Measurements from ENCODE around the gene EYS. TPM values are rescaled to one million over a fixed set of nuclear protein-coding genes. Genes with fewer than 3 reads are reported as not detected.
A peak's percentile ranks its signal among the peaks of the same experiment; 100 is the strongest.

Gene EYS
- total and polyA plus RNA-seq, 3 experiments from 2014 or later, result not detected

GRCh38 chr6:63785006-63785405 is 1922.0 kb downstream of the EYS start:
- Histone ChIP-seq H3K36me3 (ENCODE audit: insufficient read depth, low read length) (no peaks in the 10 kb centered on the region), H3K27ac (ENCODE audit: low read depth, low read length) (no peak overlapping the region), H3K27me3 (ENCODE audit: insufficient read depth, low read length, poor library complexity, severe bottlenecking) (no peaks in the 10 kb centered on the region), H3K4me1 (ENCODE audit: insufficient read depth, low read length) (no peaks in the 10 kb centered on the region), H3K4me3 (ENCODE audit: low read length) (no peak overlapping the region), H3K9me3 (ENCODE audit: low read length) (no peaks in the 10 kb centered on the region)
- Mint-ChIP-seq H3K27ac (no peak overlapping the region), H3K36me3 (no peaks in the 10 kb centered on the region), H3K9me3 (peaks cover 0 to 5% (median 2%) of the 10 kb centered on the region in 5 donors), H3K4me3 (no peak overlapping the region), H3K4me1 (no peaks in the 10 kb centered on the region), H3K27me3 (peaks cover 7 to 44% of the 10 kb centered on the region in 2 donors)
- POLR2A ChIA-PET, result no interaction called here
- CTCF ChIA-PET, result no interaction called here
- no peak for DNase-seq

DNA sequence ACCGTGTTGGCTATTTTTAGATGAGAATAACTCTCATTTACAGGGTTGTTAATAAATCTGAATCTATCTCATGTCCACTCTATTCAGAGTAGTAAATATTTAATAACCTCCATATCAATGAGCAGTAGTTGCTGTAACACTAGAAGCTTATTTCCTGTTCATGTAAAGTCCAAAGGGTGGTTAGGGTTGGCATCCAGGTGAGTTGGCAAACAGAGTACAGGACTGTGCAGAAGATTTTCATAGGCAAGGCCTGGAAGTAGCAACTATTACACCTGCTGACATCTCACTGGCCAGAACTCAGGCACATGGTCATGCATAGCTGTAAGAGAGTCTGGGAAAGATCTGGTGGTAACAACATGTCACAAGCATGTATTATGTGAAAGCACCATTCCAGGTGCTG is 1923.9 kb downstream of the EYS start:
- Histone ChIP-seq H3K36me3 (ENCODE audit: insufficient read depth, low read length) (no peaks in the 10 kb centered on the region), H3K27me3 (ENCODE audit: insufficient read depth, low read length, poor library complexity, severe bottlenecking) (no peaks in the 10 kb centered on the region), H3K27ac (ENCODE audit: low read depth, low read length) (no peak overlapping the region), H3K4me3 (ENCODE audit: low read length) (no peak overlapping the region), H3K4me1 (ENCODE audit: insufficient read depth, low read length) (no peaks in the 10 kb centered on the region), H3K9me3 (ENCODE audit: low read length) (no peaks in the 10 kb centered on the region)
- Mint-ChIP-seq H3K36me3 (no peaks in the 10 kb centered on the region), H3K27ac (no peak overlapping the region), H3K4me3 (no peak overlapping the region), H3K4me1 (no peaks in the 10 kb centered on the region), H3K9me3 (peaks cover 0 to 5% (median 2%) of the 10 kb centered on the region in 5 donors), H3K27me3 (peaks cover 7 to 51% of the 10 kb centered on the region in 2 donors)
- CTCF ChIA-PET, result no interaction called here
- POLR2A ChIA-PET, result no interaction called here
- no peak for DNase-seq

GRCh38 chr6:63774961-63775360 is 1932.1 kb downstream of the EYS start:
- Histone ChIP-seq H3K27me3 (ENCODE audit: insufficient read depth, low read length, poor library complexity, severe bottlenecking) (no peaks in the 10 kb centered on the region), H3K9me3 (ENCODE audit: low read length) (no peaks in the 10 kb centered on the region), H3K4me1 (ENCODE audit: insufficient read depth, low read length) (no peaks in the 10 kb centered on the region), H3K36me3 (ENCODE audit: insufficient read depth, low read length) (no peaks in the 10 kb centered on the region), H3K4me3 (ENCODE audit: low read length) (no peak overlapping the region), H3K27ac (ENCODE audit: low read depth, low read length) (no peak overlapping the region)
- ChIA-PET CTCF (no interaction called here), POLR2A (no interaction called here)
- no peaks in the 10 kb centered on the region for H3K9me3 Mint-ChIP-seq
- no peak for DNase-seq
- H3K4me3 Mint-ChIP-seq, result no peak overlapping the region
- no peak overlapping the region for H3K27ac Mint-ChIP-seq
- no peaks in the 10 kb centered on the region for H3K36me3 Mint-ChIP-seq
- no peaks in the 10 kb centered on the region for H3K4me1 Mint-ChIP-seq
- H3K27me3 Mint-ChIP-seq, result peaks cover 3 to 33% of the 10 kb centered on the region in 2 donors

- H3K36me3 Mint-ChIP-seq, result no peaks in the 10 kb centered on the region
- no peaks in the 10 kb centered on the region for H3K9me3 ChIP-seq (ENCODE audit: low read length)
- DNase-seq, result no peak
- H3K4me3 Mint-ChIP-seq, result no peak overlapping the region
- ChIA-PET POLR2A (no interaction called here), CTCF (no interaction called here)
- H3K27me3 Mint-ChIP-seq, result peaks cover 9 to 33% of the 10 kb centered on the region in 2 donors
- H3K4me3 ChIP-seq (ENCODE audit: low read length), result no peak overlapping the region
- no peak overlapping the region for H3K27ac Mint-ChIP-seq
- H3K4me1 Mint-ChIP-seq, result no peaks in the 10 kb centered on the region
- H3K27me3 ChIP-seq (ENCODE audit: insufficient read depth, low read length, poor library complexity, severe bottlenecking), result no peaks in the 10 kb centered on the region
- no peaks in the 10 kb centered on the region for H3K4me1 ChIP-seq (ENCODE audit: insufficient read depth, low read length)
- H3K27ac ChIP-seq (ENCODE audit: low read depth, low read length), result no peak overlapping the region
- H3K36me3 ChIP-seq (ENCODE audit: insufficient read depth, low read length), result no peaks in the 10 kb centered on the region
- peaks cover 0 to 6% (median under 1%) of the 10 kb centered on the region in 5 donors for H3K9me3 Mint-ChIP-seq
Measured at GRCh38 chr6:63773200-63773599, 1933.8 kb downstream of the EYS start.

GRCh38 chr6:63765828-63766227 is 1941.2 kb downstream of the EYS start:
- no peak overlapping the region for H3K27ac Mint-ChIP-seq
- POLR2A ChIA-PET, result no interaction called here
- DNase-seq, result no peak
- H3K4me1 ChIP-seq (ENCODE audit: insufficient read depth, low read length), result no peaks in the 10 kb centered on the region
- no peak overlapping the region for H3K4me3 Mint-ChIP-seq
- CTCF ChIA-PET, result interaction anchor here (5.3 kb wide), 1 partner anchor 168 kb away, joined by 27 read pairs; no protein-coding TSS in a partner anchor
- H3K4me1 Mint-ChIP-seq, result no peaks in the 10 kb centered on the region
- H3K27me3 Mint-ChIP-seq, result peaks cover 10 to 19% of the 10 kb centered on the region in 2 donors
- H3K4me3 ChIP-seq (ENCODE audit: low read length), result no peak overlapping the region
- H3K36me3 Mint-ChIP-seq, result peaks cover 0 to 4% (median 0%) of the 10 kb centered on the region in 3 donors
- peaks cover 0 to 16% (median 2%) of the 10 kb centered on the region in 5 donors for H3K9me3 Mint-ChIP-seq
- H3K27me3 ChIP-seq (ENCODE audit: insufficient read depth, low read length, poor library complexity, severe bottlenecking), result no peaks in the 10 kb centered on the region
- H3K9me3 ChIP-seq (ENCODE audit: low read length), result no peaks in the 10 kb centered on the region
- H3K36me3 ChIP-seq (ENCODE audit: insufficient read depth, low read length), result no peaks in the 10 kb centered on the region
- H3K27ac ChIP-seq (ENCODE audit: low read depth, low read length), result no peak overlapping the region

- peak in 2 of 5 donors; percentile 27 to 41 for DNase-seq
Measured at GRCh38 chr6:63764318-63764916, 1942.6 kb downstream of the EYS start.

DNA sequence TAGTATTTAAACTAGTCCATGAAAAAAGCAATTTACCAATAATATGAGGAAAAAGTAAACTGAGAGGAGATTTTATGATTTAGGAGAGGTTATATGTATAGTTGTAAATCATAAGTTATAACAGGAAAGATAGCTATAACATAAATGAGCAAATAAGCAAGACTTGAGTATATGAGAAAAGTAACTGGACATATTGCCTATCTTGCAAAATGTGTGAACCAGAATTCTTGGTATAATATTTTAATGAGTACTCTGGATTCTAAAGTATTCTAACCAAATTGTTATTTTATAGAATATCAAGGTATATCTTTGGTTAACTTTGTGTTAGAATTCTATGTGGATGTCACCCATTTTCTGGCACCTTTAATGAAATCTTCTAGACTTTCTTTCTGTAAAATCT is 1946.8 kb downstream of the EYS start:
- ChIA-PET CTCF (interaction anchor here (6.0 kb wide), 1 partner anchor 161 kb away, joined by 117 read pairs; no protein-coding TSS in a partner anchor), POLR2A (no interaction called here)
- Mint-ChIP-seq H3K4me3 (no peak overlapping the region), H3K9me3 (peaks cover 10 to 25% (median 21%) of the 10 kb centered on the region in 5 donors), H3K27ac (no peak overlapping the region), H3K36me3 (peaks cover 1 to 26% (median 9%) of the 10 kb centered on the region in 3 donors), H3K27me3 (peaks cover 3 to 6% of the 10 kb centered on the region in 2 donors), H3K4me1 (no peaks in the 10 kb centered on the region)
- Histone ChIP-seq H3K9me3 (ENCODE audit: low read length) (no peaks in the 10 kb centered on the region), H3K27ac (ENCODE audit: low read depth, low read length) (no peak overlapping the region), H3K36me3 (ENCODE audit: insufficient read depth, low read length) (no peaks in the 10 kb centered on the region), H3K4me3 (ENCODE audit: low read length) (no peak overlapping the region), H3K4me1 (ENCODE audit: insufficient read depth, low read length) (no peaks in the 10 kb centered on the region), H3K27me3 (ENCODE audit: insufficient read depth, low read length, poor library complexity, severe bottlenecking) (no peaks in the 10 kb centered on the region)
- no peak for DNase-seq

More at GRCh38 chr6:63764318-63764916, 1942.6 kb downstream of the EYS start:
- Histone ChIP-seq H3K9me3 (ENCODE audit: low read length) (no peaks in the 10 kb centered on the region), H3K36me3 (ENCODE audit: insufficient read depth, low read length) (no peaks in the 10 kb centered on the region), H3K27me3 (ENCODE audit: insufficient read depth, low read length, poor library complexity, severe bottlenecking) (no peaks in the 10 kb centered on the region), H3K4me3 (ENCODE audit: low read length) (no peak overlapping the region), H3K27ac (ENCODE audit: low read depth, low read length) (no peak overlapping the region), H3K4me1 (ENCODE audit: insufficient read depth, low read length) (no peaks in the 10 kb centered on the region)
- no peak overlapping the region for H3K4me3 Mint-ChIP-seq
- peaks cover 0 to 16% (median 2%) of the 10 kb centered on the region in 5 donors for H3K9me3 Mint-ChIP-seq
- H3K4me1 Mint-ChIP-seq, result no peaks in the 10 kb centered on the region
- H3K27ac Mint-ChIP-seq, result no peak overlapping the region
- CTCF ChIA-PET, result interaction anchor here (0.7 to 6.0 kb wide), 6 partner anchors 12 to 191 kb away, joined by 3 to 117 read pairs (median 4); partner anchors contain the start of gene PHF3
- H3K27me3 Mint-ChIP-seq, result peaks cover 9 to 16% of the 10 kb centered on the region in 2 donors
- POLR2A ChIA-PET, result interaction anchor here (1.0 kb wide), 1 partner anchor 166 kb away, joined by 3 read pairs; no protein-coding TSS in a partner anchor
- H3K36me3 Mint-ChIP-seq, result peaks cover 0 to 4% (median 0%) of the 10 kb centered on the region in 3 donors

DNA sequence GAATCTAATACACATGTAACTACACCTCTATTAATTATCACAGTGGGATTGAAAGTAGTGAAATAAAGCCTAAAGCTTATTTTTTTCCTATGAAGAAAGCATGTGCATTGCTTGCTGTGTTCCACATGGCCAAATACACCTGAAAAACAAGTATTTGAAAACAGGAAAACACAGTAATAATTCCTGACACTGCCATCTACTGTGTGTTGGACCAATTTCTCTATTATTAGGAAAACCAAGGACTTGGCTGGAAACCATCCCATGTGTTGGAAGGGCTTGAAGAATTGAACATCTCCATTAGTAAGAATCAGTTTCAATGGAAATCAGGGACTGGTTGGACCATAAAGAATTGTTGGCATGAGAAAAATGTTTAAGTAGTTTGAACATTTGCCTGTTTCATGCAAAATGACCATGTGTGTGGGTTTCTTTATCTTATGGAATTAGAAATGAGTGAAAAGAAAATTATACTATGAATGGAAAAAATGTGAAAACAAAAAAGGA is 1947.4 kb downstream of the EYS start:
- H3K27me3 Mint-ChIP-seq, result peaks cover 3 to 6% of the 10 kb centered on the region in 2 donors
- H3K4me3 Mint-ChIP-seq, result no peak overlapping the region
- ChIA-PET POLR2A (no interaction called here), CTCF (interaction anchor here (6.0 kb wide), 1 partner anchor 161 kb away, joined by 117 read pairs; no protein-coding TSS in a partner anchor)
- DNase-seq, result no peak
- Histone ChIP-seq H3K4me3 (ENCODE audit: low read length) (no peak overlapping the region), H3K36me3 (ENCODE audit: insufficient read depth, low read length) (no peaks in the 10 kb centered on the region), H3K27me3 (ENCODE audit: insufficient read depth, low read length, poor library complexity, severe bottlenecking) (no peaks in the 10 kb centered on the region), H3K27ac (ENCODE audit: low read depth, low read length) (no peak overlapping the region), H3K4me1 (ENCODE audit: insufficient read depth, low read length) (no peaks in the 10 kb centered on the region), H3K9me3 (ENCODE audit: low read length) (no peaks in the 10 kb centered on the region)
- no peak overlapping the region for H3K27ac Mint-ChIP-seq
- no peaks in the 10 kb centered on the region for H3K4me1 Mint-ChIP-seq
- H3K36me3 Mint-ChIP-seq, result peaks cover 1 to 32% (median 9%) of the 10 kb centered on the region in 3 donors
- peaks cover 10 to 28% (median 21%) of the 10 kb centered on the region in 5 donors for H3K9me3 Mint-ChIP-seq

Data from CD8-positive, alpha-beta memory T cell (primary cell).